Lung (tissue), 12 donors: ENCODE results near the gene TUBGCP5. TPM values are rescaled to one million over a fixed set of nuclear protein-coding genes. Genes with fewer than 3 reads are reported as not detected.

Experiments
- ATAC-seq: fragments of 200-7000 bp; cut with Tn5 transposase; one replicate; pipeline ENCODE4 v1.9.1; 2020; ENCODE audit warnings: moderate number of reproducible peaks; ENCODE audit not compliant: insufficient read depth, low FRiP score
- DNase-seq, 3 donors: peaks; one replicate each; pipeline ENCODE4 v3.0.0-alpha.2; 2013 to 2017
- H3K27ac ChIP-seq, 2 donors: one replicate each; pipeline ENCODE4 v1.5.1; 2013; ENCODE audit warnings: mild to moderate bottlenecking in 2 of 2, moderate library complexity in 2 of 2, control low read depth in 1 of 2, inconsistent platforms in 1 of 2, low read depth in 1 of 2, low read length in 1 of 2
- H3K27me3 ChIP-seq, 3 donors: one replicate each; pipeline ENCODE4 v1.5.1; 2013; ENCODE audit warnings: low read length in 2 of 3; ENCODE audit not compliant: control insufficient read depth in 3 of 3, insufficient read depth in 3 of 3
- H3K36me3 ChIP-seq, 4 donors: one replicate each; pipeline ENCODE4 v1.5.1; 2013; ENCODE audit warnings: low read length in 4 of 4, mild to moderate bottlenecking in 1 of 4, moderate library complexity in 1 of 4; ENCODE audit not compliant: control insufficient read depth in 4 of 4, insufficient read depth in 4 of 4
- H3K4me1 ChIP-seq, 5 donors: one replicate each; pipeline ENCODE4 v1.5.1; 2013; ENCODE audit warnings: low read length in 5 of 5, mild to moderate bottlenecking in 2 of 5, moderate library complexity in 1 of 5; ENCODE audit not compliant: control insufficient read depth in 5 of 5, insufficient read depth in 5 of 5
- H3K4me3 ChIP-seq: one replicate; pipeline ENCODE4 v1.5.1; 2013; ENCODE audit warnings: mild to moderate bottlenecking, control low read depth, moderate library complexity
- H3K9ac ChIP-seq, 2 donors: one replicate each; pipeline ENCODE4 v1.5.1; 2013; ENCODE audit warnings: low read length in 2 of 2, control low read depth in 1 of 2; ENCODE audit not compliant: insufficient read depth in 1 of 2
- H3K9me3 ChIP-seq, 4 donors: one replicate each; pipeline ENCODE4 v1.5.1; 2013; ENCODE audit warnings: low read length in 3 of 4, mild to moderate bottlenecking in 1 of 4, moderate library complexity in 1 of 4; ENCODE audit not compliant: control insufficient read depth in 4 of 4, insufficient read depth in 3 of 4
- CTCF ChIP-seq: IDR thresholded peaks from 2 replicates; pipeline ENCODE4 v1.5.1; 2012; ENCODE audit warnings: mild to moderate bottlenecking; ENCODE audit errors: control extremely low read depth, extremely low read depth
- WGBS, 2 donors: extraction: QIAGEN DNeasy Blood & Tissue Kit; methylation state at CpG; one replicate each; pipeline ENCODE4 v1.1.7; 2013; 5-methylcytosine and 5-hydroxymethylcytosine counted together
- polyA plus RNA-seq, 2 donors: library from polyadenylated mRNA; stranded (reverse); fragments of 200-250 nt; gene quantifications; one replicate each; pipeline ENCODE4 v1.2.1, GENCODE V29; 2013
- total RNA-seq, 2 donors: library from RNA; depleted of rRNA in 1 of 2; stranded (reverse); fragments of >200 nt in 1 of 2; gene quantifications; one replicate each; pipeline ENCODE4 v1.2.1, GENCODE V29; 2014 to 2021
- donor health status: control.
- donor health status: control.
- donor health status: Bipolar disorder and iron deficiency.
- donor health status: healthy.
- donor health status: DM: yes; HTN: yes; CAD: no.

The TUBGCP5 gene
- total and polyA plus RNA-seq, 4 donors: 6.2 to 34.7 (median 11.8) TPM

- no peak for ATAC-seq
- peaks cover 0 to 10% (median 0%) of the 10 kb centered on the region in 4 donors for H3K9me3 ChIP-seq
- no peak for TF ChIP-seq CTCF
- no peak overlapping the region for H3K4me3 ChIP-seq
- no peak overlapping the region for H3K27ac ChIP-seq
- no peak for DNase-seq
- H3K9ac ChIP-seq: no peak overlapping the region
- 80 to 85% methylated on average over 5 of the region's 5 CpGs for WGBS, 2 donors
- no peaks in the 10 kb centered on the region for H3K27me3 ChIP-seq
- no peaks in the 10 kb centered on the region for H3K36me3 ChIP-seq
- H3K4me1 ChIP-seq: no peaks in the 10 kb centered on the region
Observed at GRCh38 chr15:23064156-23064555, 24.8 kb upstream of the TUBGCP5 start.

- H3K27ac ChIP-seq: no peak overlapping the region
- TF ChIP-seq CTCF: no peak
- H3K27me3 ChIP-seq: no peaks in the 10 kb centered on the region
- DNase-seq (no peak), ATAC-seq (no peak)
- no peak overlapping the region for H3K9ac ChIP-seq
- H3K9me3 ChIP-seq: peaks cover 0 to 4% (median 0%) of the 10 kb centered on the region in 4 donors
- no peak overlapping the region for H3K4me3 ChIP-seq
- H3K4me1 ChIP-seq: no peaks in the 10 kb centered on the region
- no peaks in the 10 kb centered on the region for H3K36me3 ChIP-seq
Observed at GRCh38 chr15:23057707-23058106, 18.3 kb upstream of the TUBGCP5 start.

GRCh38 chr15:23055316-23055715 lies 15.9 kb upstream of the TUBGCP5 start:
- H3K4me3 ChIP-seq: no peak overlapping the region
- H3K9ac ChIP-seq: no peak overlapping the region
- TF ChIP-seq CTCF: no peak
- no peaks in the 10 kb centered on the region for H3K4me1 ChIP-seq
- H3K27me3 ChIP-seq: no peaks in the 10 kb centered on the region
- H3K27ac ChIP-seq: no peak overlapping the region
- DNase-seq: no peak
- no peaks in the 10 kb centered on the region for H3K36me3 ChIP-seq
- no peak for ATAC-seq
- WGBS, 2 donors: 70 to 74% methylated on average over 5 of the region's 5 CpGs
- H3K9me3 ChIP-seq: peaks cover 0 to 4% (median 0%) of the 10 kb centered on the region in 4 donors

- no peak for TF ChIP-seq CTCF
- Histone ChIP-seq H3K9ac (no peak overlapping the region), H3K27ac (no peak overlapping the region), H3K9me3 (peaks cover 0 to 4% (median 0%) of the 10 kb centered on the region in 4 donors), H3K4me3 (no peak overlapping the region), H3K27me3 (no peaks in the 10 kb centered on the region), H3K36me3 (no peaks in the 10 kb centered on the region), H3K4me1 (no peaks in the 10 kb centered on the region)
- ATAC-seq: no peak
- 69 to 84% methylated on average over 2 of the region's 2 CpGs for WGBS, 2 donors
- no peak for DNase-seq
Observed at GRCh38 chr15:23052522-23052921, 13.2 kb upstream of the TUBGCP5 start.
